OCI-LY7 (cell line): ENCODE measurements around the gene ADAMTS9. TPM values are rescaled to one million over a fixed set of nuclear protein-coding genes. Genes with fewer than 3 reads are reported as not detected.

Experiments
- BruUV-seq: library from RNA; stranded (reverse); fragments of 400-500 nt; replicated peaks from 2 replicates; lab custom pipeline; 2021; lab: Mats Ljungman, UMichigan
- CTCF ChIA-PET: fragments of 300-600 bp; sonication (Branson Sonifier 250); formaldehyde crosslinking; loops from one replicate; lab custom pipeline; 2022; ENCODE audit warnings: antibody characterized with exemption; ENCODE audit not compliant: unreplicated experiment; lab: Charles Lee
- POLR2A ChIA-PET: fragments of 300-600 bp; sonication (Branson Sonifier 250); formaldehyde crosslinking; loops from one replicate; lab custom pipeline; 2022; ENCODE audit warnings: antibody characterized with exemption; lab: Charles Lee
- DNase-seq: peaks from one replicate; pipeline ENCODE4 v3.0.0-alpha.2; 2015; ENCODE audit warnings: low spot score
- H2AFZ ChIP-seq: fragments of 200-600 bp; sonication (generic), shearing (Covaris generic); 2 replicates; pipeline ENCODE4 v1.6.1; 2014; ENCODE audit warnings: mild to moderate bottlenecking, antibody characterized with exemption, low read length, moderate library complexity
- H3K27ac ChIP-seq: fragments of 200-600 bp; sonication (generic); 2 replicates; pipeline ENCODE4 v1.5.1; 2014; ENCODE audit warnings: mixed run types, low read depth, mild to moderate bottlenecking, moderate library complexity, low read length, inconsistent platforms; ENCODE audit not compliant: poor library complexity, severe bottlenecking
- H3K36me3 ChIP-seq: fragments of 200-600 bp; sonication (generic); 2 replicates; pipeline ENCODE4 v1.6.1; 2014; ENCODE audit warnings: mild to moderate bottlenecking, antibody characterized with exemption, low read length, moderate library complexity, mixed read lengths; ENCODE audit not compliant: insufficient read depth
- H3K4me1 ChIP-seq: fragments of 200-600 bp; sonication (generic); 2 replicates; pipeline ENCODE4 v1.5.1; 2014; ENCODE audit warnings: mild to moderate bottlenecking, low read length; ENCODE audit not compliant: insufficient read depth, poor library complexity, severe bottlenecking
- H3K4me2 ChIP-seq: fragments of 200-600 bp; sonication (generic); 2 replicates; pipeline ENCODE4 v1.6.1; 2014; ENCODE audit warnings: mild to moderate bottlenecking, low read length
- H3K4me3 ChIP-seq: fragments of 200-600 bp; sonication (generic); 2 replicates; pipeline ENCODE4 v1.5.1; 2014; ENCODE audit warnings: mild to moderate bottlenecking, low read depth, low read length; ENCODE audit not compliant: poor library complexity, severe bottlenecking
- H3K79me2 ChIP-seq: fragments of 200-600 bp; sonication (generic); 2 replicates; pipeline ENCODE4 v1.6.1; 2016; ENCODE audit warnings: low read depth, mild to moderate bottlenecking, low read length, moderate library complexity, mixed read lengths; ENCODE audit not compliant: insufficient read depth
- H3K9me2 ChIP-seq: fragments of 200-600 bp; sonication (generic); 2 replicates; pipeline ENCODE4 v1.6.1; 2016; ENCODE audit warnings: mild to moderate bottlenecking, low read length, mixed read lengths; ENCODE audit not compliant: insufficient read depth
- H3K9me3 ChIP-seq: fragments of 200-600 bp; sonication (generic); 2 replicates; pipeline ENCODE4 v1.6.1; 2014; ENCODE audit warnings: mild to moderate bottlenecking, mixed run types, low read length, mixed read lengths
- H4K20me1 ChIP-seq: fragments of 200-600 bp; sonication (generic); 2 replicates; pipeline ENCODE4 v1.6.1; 2014; ENCODE audit warnings: mild to moderate bottlenecking, antibody characterized with exemption, low read length, moderate library complexity, mixed read lengths; ENCODE audit not compliant: insufficient read depth
- CTCF ChIP-seq: fragments of 200-600 bp; sonication (generic); conservative IDR thresholded peaks from 2 replicates; pipeline ENCODE4 v1.5.1; 2014; ENCODE audit warnings: mild to moderate bottlenecking, antibody characterized with exemption, low read length, moderate library complexity, mixed read lengths
- EZH2phosphoT487 ChIP-seq: fragments of 200-600 bp; sonication (generic); IDR thresholded peaks from 2 replicates; pipeline ENCODE4 v1.6.1; 2018; ENCODE audit warnings: low read depth, borderline replicate concordance, mild to moderate bottlenecking, mixed run types, antibody characterized with exemption, low read length, moderate library complexity, mixed read lengths
- intact Hi-C: fragments of 100-400 bp; cut with micrococcal nuclease; formaldehyde crosslinking; loops from one replicate; pipeline ENCODE4 v1.10.0; 2022; ENCODE audit not compliant: unreplicated experiment
- total RNA-seq, 2 experiments: library from RNA; depleted of rRNA in 1 of 2; stranded (reverse); fragments of >200 nt in 1 of 2; shearing (Covaris generic) in 1 of 2; gene quantifications; 2 replicates each; pipeline ENCODE4 v1.2.3, GENCODE V29; 2014 to 2022

The ADAMTS9 gene
- total RNA-seq, 2 experiments from 2014 or later = not detected

GRCh38 chr3:64555351-64555750 lies 132.4 kb downstream of the ADAMTS9 start:
- ChIA-PET CTCF (interaction anchor here (0.9 kb wide), 1 partner anchor 18 kb away, joined by 3 read pairs; no protein-coding TSS in a partner anchor), POLR2A (no interaction called here)
- no peaks in the 10 kb centered on the region for H3K79me2 ChIP-seq
- no peaks in the 10 kb centered on the region for H3K9me3 ChIP-seq
- TF ChIP-seq CTCF = no peak
- DNase-seq = no peak
- no peak overlapping the region for H2AFZ ChIP-seq
- H4K20me1 ChIP-seq = no peaks in the 10 kb centered on the region
- H3K4me2 ChIP-seq = no peak overlapping the region
- no TSS peak for BruUV-seq
- no peak overlapping the region for H3K27ac ChIP-seq
- intact Hi-C loops = no loop called here
- no peaks in the 10 kb centered on the region for H3K4me1 ChIP-seq
- H3K36me3 ChIP-seq = no peaks in the 10 kb centered on the region
- no peaks in the 10 kb centered on the region for H3K9me2 ChIP-seq
- no peak overlapping the region for H3K4me3 ChIP-seq

GRCh38 chr3:64554096-64554920 lies 133.5 kb downstream of the ADAMTS9 start:
- Histone ChIP-seq H3K4me2 (no peak overlapping the region), H3K4me3 (no peak overlapping the region), H2AFZ (no peak overlapping the region), H3K9me3 (no peaks in the 10 kb centered on the region), H3K4me1 (no peaks in the 10 kb centered on the region), H3K27ac (no peak overlapping the region), H3K79me2 (no peaks in the 10 kb centered on the region), H3K9me2 (no peaks in the 10 kb centered on the region), H4K20me1 (no peaks in the 10 kb centered on the region), H3K36me3 (no peaks in the 10 kb centered on the region)
- intact Hi-C loops = no loop called here
- CTCF ChIA-PET = no interaction called here
- POLR2A ChIA-PET = no interaction called here
- DNase-seq = no peak
- BruUV-seq = no TSS peak
- TF ChIP-seq CTCF = no peak
- no peak for TF ChIP-seq EZH2phosphoT487

GRCh38 chr3:64552966-64553365 lies 134.8 kb downstream of the ADAMTS9 start:
- no peak overlapping the region for H3K27ac ChIP-seq
- no peak for DNase-seq
- no peaks in the 10 kb centered on the region for H3K4me1 ChIP-seq
- ChIA-PET CTCF (no interaction called here), POLR2A (no interaction called here)
- no TSS peak for BruUV-seq
- H3K4me2 ChIP-seq = no peak overlapping the region
- no peaks in the 10 kb centered on the region for H3K36me3 ChIP-seq
- no peaks in the 10 kb centered on the region for H3K9me2 ChIP-seq
- H3K9me3 ChIP-seq = no peaks in the 10 kb centered on the region
- no peaks in the 10 kb centered on the region for H3K79me2 ChIP-seq
- H3K4me3 ChIP-seq = no peak overlapping the region
- no peaks in the 10 kb centered on the region for H4K20me1 ChIP-seq
- no peak overlapping the region for H2AFZ ChIP-seq
- intact Hi-C loops = no loop called here
- TF ChIP-seq CTCF (no peak), EZH2phosphoT487 (no peak)
